ENCODE measurements around the gene SLC17A7.

Gene SLC17A7

GRCh38 chr19:49441210-49441959 lies at the start of gene SLC17A7:
Gene SLC17A7, minus strand, starts transcription at chr19:49441527. Its CDS starts 148 bp downstream, at chr19:49441379.
- Histone ChIP-seq H3K9me3 (no peaks in the 10 kb centered on the region), H3K4me3 (peak within 1 kb of the TSS; percentile 57 to 80), H3K36me3 (peaks cover 0 to 3% (median 0%) of the 10 kb centered on the region in 3 donors), H3K27ac (peak within 1 kb of the TSS; percentile 74 to 77), H3K27me3 (peaks cover 0 to 62% of the 10 kb centered on the region in 2 donors), H3K4me1 (peaks cover 0 to 22% (median 10%) of the 10 kb centered on the region in 4 donors)
- intact Hi-C loops (cut with DNase I; ENCODE audit: low total_unique reads) = loop anchor here (10.0 kb wide), 1 partner anchor 177 kb away; no protein-coding TSS in a partner anchor
- peak; percentile 72 to 82 for DNase-seq
- TF ChIP-seq CTCF (IDR thresholded peaks at IDR 0.05) = no peak

- H3K36me3 ChIP-seq = peaks cover 32 to 48% (median 41%) of the 10 kb centered on the region in 3 donors
- intact Hi-C loops (cut with DNase I; ENCODE audit: low total_unique reads) = loop anchor here (10.0 kb wide), 1 partner anchor 184 kb away; the partner anchor contains the start of gene PRMT1
- H3K27me3 ChIP-seq = no peaks in the 10 kb centered on the region
- H3K4me3 ChIP-seq = no peak overlapping the region
- no peaks in the 10 kb centered on the region for H3K9me3 ChIP-seq
- peak overlapping the region; percentile 83 to 84 for H3K27ac ChIP-seq
- H3K4me1 ChIP-seq = peaks cover 0 to 32% (median 29%) of the 10 kb centered on the region in 4 donors
- TF ChIP-seq CTCF (IDR thresholded peaks at IDR 0.05) = no peak
- no peak for DNase-seq
These were observed 49.1 kb upstream of the SLC17A7 start for GRCh38 chr19:49490287-49491029.

GRCh38 chr19:49489601-49490167 lies 48.4 kb upstream of the SLC17A7 start:
- no peak for DNase-seq
- intact Hi-C loops (cut with DNase I; ENCODE audit: low total_unique reads) = loop anchor here (10.0 kb wide), 1 partner anchor 185 kb away; the partner anchor contains the start of gene PRMT1
- Histone ChIP-seq H3K36me3 (peaks cover 32 to 48% (median 41%) of the 10 kb centered on the region in 3 donors), H3K4me3 (peak overlapping the region in 1 of 2 donors; percentile 89), H3K27ac (peak overlapping the region; percentile 83 to 84), H3K27me3 (no peaks in the 10 kb centered on the region), H3K4me1 (peaks cover 0 to 29% (median 26%) of the 10 kb centered on the region in 4 donors), H3K9me3 (no peaks in the 10 kb centered on the region)
- no peak for TF ChIP-seq CTCF (IDR thresholded peaks at IDR 0.05)

GRCh38 chr19:49488863-49489537 lies 47.7 kb upstream of the SLC17A7 start:
- peaks cover 32 to 51% (median 41%) of the 10 kb centered on the region in 3 donors for H3K36me3 ChIP-seq
- DNase-seq = no peak
- intact Hi-C loops (cut with DNase I; ENCODE audit: low total_unique reads) = no loop called here

More at GRCh38 chr19:49488863-49489537, 47.7 kb upstream of the SLC17A7 start:
- Histone ChIP-seq H3K27me3 (no peaks in the 10 kb centered on the region), H3K27ac (peak overlapping the region; percentile 83 to 84), H3K4me3 (peak overlapping the region; percentile 80 to 89), H3K4me1 (peaks cover 0 to 29% (median 26%) of the 10 kb centered on the region in 4 donors), H3K9me3 (no peaks in the 10 kb centered on the region)
- no peak for TF ChIP-seq CTCF (IDR thresholded peaks at IDR 0.05)
